CD4-positive, alpha-beta T cell treated with Interleukin-17A for 4 hours (primary cell): ENCODE results near the gene ZNF496.
"Not testable (repeated sequence)": the region's sequence is repeated elsewhere in the genome, so short reads cannot be mapped to it uniquely, and the experiment has no call there.

ENCODE experiments used
- DNase-seq: peaks from one replicate; pipeline ENCODE4 v3.0.0-alpha.2; 2020; ENCODE audit warnings: mixed read lengths

Gene ZNF496

DNA sequence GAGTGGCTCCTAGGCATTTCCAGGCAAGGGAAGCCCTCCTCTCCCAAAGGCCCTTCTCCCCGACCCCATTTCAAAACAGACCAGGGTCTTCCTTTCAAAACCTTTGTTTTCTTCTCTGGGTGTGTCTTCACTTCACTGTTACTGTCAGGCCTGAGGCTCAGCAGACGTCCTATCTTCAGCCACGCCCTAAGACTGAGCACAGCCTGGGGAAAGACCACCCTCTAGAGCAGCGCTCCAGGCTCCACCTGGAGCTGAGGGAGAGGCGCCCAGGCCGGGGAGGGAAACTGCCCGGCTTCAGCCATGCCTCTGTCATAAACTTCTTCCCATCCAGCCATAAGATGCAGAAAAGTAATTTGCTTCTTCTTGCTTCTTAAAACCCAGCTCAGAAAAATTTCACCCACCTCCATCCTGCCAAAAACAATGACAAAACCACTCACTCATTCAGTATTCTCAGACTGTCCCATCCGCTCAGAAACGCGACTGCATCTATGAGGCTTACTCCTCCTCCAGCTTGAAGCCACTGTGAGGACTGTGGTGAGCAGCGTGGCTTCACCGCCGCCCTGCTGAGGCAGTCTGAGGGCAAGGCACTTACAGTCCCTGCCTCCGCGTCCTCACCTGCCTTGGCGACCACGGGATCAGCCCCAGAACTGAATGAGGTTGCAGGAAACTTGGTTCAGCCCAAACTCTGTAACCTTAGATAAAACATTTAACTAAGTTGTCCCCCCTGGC, 39.7 kb downstream of the ZNF496 start:
- no peak for DNase-seq

DNA sequence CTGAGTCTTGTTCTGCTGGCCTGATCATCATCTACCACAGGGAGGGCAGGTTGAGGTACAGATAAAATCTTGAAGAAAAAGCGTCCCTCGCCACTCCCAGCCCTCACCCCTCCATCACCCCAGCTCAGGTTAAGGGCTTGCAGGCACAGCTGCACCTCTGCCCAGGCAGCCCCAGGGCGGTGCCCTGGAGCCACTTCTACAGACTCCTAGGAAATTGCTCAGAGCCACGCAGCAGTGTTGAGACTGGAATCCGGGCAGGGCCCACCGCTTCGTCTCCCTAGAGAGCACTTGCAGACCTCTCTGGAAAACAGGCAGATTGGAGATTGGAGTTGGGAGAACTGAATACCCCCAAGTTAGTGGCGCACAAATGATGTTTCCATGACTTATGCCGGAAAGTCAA, 40.5 kb downstream of the ZNF496 start:
- no peak for DNase-seq

DNA sequence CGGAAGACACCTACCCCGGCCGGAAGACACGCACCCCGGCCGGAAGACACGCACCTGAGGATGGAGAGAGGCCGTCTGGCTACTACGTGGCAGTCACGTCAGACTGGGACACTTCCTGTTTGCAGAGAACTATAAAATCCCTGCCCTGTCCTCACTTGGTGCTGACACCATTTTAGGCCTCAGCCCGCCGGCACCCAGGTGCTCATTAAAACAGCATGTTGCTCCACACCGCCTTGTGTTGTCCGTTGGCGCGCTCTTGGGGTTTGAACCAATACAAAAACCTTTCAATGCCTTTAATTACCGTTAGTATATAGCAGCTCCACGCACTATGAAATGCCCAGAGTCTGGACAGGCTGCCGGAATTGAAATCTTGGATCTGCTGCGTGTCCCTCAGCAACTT, 41.1 kb downstream of the ZNF496 start:
- DNase-seq = no peak

DNA sequence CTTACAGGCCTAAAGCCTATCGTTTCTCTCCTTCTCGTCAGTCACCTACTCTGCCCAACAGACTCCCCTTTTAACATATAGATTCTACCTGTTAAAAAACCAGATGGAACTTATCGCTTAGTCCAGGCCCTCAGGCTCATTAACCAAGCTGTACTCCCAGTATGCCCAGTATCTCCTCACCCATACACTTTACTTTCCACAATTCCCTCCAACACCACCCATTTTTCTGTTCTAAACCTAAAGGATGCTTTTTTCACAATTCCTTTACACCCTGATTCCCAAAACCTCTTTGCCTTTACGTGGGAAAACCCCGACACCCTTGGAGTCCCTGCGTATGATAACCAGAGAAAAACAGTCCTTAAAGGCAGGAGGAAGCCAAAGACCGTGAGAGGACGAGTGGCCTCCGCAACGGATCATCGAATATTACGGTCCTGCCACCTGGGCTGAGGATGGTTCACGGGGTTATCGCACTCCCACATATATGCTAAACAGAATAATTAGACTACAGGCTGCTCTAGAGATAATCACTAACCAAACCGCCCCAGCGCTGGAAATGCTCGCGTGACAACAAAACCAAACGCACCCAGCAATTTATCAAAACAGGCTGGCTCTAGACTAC, 42.3 kb downstream of the ZNF496 start:
- not testable (repeated sequence) for DNase-seq

DNA sequence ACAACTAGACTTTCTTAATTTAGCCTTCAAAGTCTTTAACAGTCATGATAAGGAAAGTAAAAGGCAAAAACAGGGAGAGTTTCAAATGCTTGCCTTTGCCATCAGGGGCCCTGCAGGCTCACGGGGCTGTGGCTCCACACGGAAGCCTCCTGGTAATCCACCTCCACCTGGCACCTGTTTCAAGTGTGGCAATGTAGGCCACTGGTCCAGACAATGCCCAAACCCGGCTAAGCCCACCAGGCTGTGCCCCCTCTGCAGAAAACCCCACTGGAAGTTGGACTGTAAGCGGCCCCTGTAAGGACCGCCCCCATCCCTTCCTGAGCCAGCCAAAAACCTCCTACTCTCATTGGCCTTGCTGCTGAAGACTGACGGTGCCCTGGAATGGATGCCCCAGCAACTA, 43.3 kb downstream of the ZNF496 start:
- DNase-seq = no peak

DNA sequence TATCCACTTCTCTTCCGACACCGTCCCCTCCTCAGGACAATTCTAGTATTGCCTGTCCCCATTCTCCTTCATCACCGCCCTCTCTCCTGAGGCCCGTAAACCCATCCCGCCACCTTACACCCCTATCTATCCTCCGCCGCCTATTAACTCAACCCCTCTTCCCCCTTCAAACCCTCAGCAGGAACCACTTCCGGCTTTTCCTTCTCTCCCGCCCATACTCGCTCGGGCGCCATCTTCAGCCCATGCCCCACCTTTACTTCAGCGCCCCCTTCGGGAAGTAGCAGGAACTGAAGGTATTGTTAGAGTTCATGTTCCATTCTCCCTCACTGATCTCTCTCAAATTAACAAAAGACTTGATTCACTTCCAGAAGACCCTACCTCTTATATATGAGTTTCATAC, 44.2 kb downstream of the ZNF496 start:
- no peak for DNase-seq

DNA sequence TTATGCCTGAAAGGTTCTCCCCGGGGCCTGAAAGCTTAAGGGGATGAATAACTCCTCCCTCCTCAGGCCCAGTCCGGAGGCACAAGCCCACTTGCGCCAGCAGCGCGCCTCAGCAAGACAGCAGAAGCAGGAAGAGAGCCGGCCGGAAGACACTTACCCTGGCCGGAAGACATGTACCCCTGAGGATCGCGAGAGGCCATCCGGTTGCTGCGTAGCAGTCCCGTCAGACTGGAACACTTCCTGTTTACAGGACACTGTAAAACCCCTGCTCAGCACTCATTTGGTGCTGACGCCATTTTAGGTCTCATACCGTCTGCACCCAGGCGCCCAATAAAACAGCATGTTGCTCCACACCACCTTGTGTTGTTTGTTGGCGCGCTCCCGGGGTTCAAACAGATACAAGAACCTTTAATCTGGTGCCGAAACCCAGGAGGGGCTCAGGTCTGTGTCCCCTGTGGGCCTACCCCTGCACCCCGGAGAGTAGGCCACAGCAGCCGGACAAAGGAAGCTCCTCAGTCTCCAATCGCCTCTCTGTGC, 45.5 kb downstream of the ZNF496 start:
- no peak for DNase-seq

DNA sequence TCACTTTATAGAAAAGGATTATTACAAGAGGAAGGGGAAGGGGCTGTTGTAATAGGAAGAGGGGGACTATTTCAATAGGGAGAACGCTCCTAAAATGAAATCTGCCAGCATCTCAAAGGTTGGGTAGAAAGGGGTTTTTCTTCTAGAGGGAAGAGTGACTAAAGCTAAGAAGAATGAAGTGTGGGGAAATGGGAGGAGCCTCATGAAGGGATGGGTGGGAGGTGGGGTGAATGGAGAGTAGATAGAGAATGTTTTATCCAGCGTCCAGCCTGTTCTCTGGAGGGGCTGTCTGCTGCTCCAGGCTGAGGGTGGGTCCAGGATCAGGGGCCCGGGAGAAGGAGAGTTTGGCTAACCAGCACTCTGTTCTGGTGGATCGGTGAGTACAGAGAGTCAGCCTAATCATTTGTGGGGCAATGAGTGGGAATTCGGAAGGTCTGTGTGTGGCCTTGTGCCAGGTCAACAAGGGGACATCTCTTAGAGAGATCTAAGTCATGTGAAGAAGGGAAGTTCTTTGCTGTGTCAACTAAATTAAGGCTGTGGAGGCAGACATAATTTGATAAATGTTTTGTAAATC, 50.6 kb downstream of the ZNF496 start:
- DNase-seq = no peak

DNA sequence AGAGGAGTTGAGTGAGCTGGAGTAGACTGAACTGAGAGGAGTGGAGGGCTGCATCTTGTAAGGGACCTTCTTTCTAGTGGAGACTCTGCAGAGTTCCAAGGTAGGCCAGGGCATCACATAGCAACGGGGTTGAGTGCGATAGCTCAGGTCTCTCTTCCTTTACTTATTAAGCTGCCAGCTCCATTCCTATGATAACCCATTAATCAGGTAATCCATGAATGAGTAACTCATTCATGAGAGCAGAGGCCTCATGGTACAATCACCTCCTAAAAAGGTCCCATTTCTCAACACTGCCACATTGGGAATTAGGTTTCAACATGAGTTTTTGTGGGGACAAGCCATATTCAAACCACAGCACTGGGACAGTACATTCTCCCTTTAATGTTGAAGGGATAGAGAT, 54.5 kb downstream of the ZNF496 start:
- DNase-seq = no peak

DNA sequence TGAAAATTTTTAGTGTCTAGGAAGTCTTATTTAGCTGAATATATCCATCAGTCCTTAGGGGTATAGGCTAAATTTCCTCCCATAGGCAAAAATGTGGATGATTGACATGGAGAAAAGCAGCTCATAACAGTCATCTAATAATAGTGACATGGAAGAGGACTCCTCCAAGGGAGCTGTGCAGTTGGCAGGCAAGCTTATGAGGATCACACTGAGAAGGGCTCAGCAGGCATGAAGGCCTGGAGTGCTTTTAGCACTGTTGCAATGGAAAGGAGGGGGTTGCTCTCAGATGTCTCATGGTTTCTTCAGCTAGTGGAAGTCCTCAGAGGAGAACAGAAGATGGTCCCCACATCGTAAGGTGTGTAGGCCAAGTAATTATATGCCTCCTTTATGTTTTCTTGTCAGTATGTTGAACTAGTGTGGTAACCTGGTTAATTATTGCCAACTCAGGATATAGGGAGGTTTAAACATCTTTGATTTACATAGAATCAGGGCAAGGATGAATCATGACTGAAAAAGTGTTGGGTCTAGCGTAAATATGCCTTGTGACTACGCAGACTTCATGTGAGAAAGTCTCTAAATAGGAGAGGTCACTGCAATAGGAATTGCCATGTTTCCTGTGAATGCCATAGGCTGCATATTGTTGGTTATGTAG, 56.9 kb downstream of the ZNF496 start:
- DNase-seq = no peak

DNA sequence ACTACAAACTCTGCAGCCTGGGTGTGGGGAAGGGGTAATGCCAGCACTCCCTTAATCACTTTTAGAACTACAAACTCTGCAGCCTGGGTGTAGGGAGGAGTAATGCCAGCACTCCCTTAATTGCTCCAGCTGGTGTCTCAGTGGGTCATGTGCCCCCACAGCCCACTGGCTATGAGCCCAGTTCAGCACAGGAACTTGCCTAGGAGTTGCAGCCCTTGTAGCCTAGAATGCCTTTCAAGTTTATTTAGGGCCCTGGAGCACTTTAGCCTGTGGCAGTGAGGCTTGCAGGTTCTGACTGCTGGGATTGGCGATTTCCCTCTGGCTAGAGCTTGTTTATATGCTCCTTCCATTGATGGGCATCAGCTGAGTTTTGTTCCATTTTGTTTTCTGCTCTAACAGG, 58.7 kb downstream of the ZNF496 start:
- DNase-seq = no peak

DNA sequence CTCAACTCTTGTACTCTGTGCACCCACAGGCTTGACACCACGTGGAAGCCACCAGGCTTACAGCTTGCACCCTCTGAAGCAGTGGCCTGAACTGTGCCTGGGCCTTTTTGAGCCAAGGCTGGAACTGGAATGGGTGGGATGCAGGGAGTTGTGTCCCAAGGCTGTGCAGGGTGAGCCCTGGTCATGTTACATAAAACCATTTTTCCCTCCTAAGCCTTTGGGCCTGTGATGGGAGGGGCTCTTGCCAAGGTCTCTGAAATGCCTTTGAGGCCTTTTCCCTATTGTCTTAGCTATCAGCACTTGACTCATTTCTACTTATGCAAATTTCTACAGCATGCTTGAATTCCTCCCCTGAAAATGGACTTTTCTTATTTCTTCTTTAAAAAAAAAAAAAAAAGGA, 61.7 kb downstream of the ZNF496 start:
- no peak for DNase-seq

DNA sequence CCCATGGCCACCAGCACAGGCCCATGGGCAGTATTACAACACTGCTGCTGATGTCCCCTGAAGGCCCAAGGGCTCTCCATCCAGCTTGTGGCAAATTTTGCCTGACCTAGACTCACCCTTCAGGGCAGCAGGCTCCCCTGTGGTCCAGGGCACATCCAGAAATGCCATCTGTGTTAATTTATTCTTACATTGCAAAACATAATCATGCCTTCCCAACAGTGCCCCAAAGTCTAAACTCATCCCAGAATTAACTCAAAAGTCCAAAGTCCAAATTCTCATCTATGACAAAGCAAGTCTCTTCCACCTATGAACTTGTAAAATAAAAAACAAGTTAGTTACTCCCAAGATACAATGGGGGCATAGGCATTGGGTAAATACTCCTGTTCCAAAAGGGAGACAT, 62.5 kb downstream of the ZNF496 start:
- no peak for DNase-seq

DNA sequence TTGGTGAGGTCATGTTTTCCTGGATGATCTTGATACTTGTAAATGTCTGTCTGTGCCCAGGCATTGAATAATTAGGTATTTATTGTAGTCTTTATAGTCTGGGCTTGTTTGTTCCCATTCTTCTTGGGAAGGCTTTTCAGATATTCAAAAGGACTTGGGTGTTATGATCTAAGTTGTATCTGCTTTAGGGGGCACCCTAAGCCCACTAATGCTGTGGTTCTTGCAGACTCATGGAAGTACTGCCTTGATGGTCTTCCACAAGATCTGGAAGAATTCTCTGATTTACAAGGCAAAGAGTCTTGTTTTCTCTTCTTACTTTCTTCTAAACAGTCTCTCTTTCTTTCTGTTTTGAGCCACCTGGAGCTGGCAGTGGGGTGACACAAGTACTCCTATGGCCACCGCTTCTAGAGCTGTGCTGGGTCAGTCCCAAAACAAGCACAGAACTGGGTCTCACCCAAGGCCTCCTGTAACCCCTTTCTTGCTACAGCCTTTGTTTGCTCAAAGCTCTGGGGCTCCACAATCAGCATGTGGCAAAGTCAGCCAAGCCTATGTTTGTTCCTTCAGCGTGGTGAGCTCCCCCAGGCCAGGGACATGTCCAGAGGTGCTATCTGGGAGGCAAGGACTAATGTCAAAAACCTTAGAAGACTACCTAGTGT, 63.1 kb downstream of the ZNF496 start:
- no peak for DNase-seq

DNA sequence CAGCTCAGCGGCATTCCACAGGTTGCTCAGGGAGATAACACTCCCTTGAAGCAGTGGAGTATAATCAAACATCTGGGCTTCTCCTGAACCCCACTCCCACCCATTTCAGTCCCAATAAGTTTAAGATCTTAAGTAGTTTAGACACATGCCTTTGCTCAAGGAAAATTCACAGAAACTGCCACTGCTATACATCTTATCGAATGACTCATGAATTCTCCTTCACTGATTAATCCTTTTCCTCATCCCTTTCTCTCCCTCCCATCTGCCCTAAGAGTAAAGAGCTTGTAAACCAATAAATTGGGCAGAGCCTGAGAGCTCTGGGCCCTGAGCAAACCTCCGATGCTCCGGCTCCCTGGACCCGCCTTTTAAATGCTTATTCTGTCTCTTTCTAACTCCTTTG, 65.6 kb downstream of the ZNF496 start:
- no peak for DNase-seq

DNA sequence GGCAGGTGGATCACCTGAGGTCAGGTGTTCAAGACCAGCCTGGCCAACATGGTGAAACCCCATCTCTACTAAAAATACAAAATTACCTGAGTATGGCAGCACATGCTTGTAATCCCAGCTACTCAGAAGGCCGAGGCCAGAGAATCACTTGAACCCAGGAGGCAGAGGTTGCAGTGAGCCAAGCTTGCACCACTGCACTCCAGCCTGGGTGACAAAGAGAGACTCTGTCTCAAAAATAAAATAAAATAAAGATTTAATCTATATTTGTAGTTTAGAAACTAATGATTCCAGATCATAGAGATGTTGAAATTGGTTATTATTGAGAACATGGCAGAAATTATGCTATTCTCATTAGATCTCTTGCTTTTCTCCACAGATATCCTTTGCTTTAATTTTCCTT, 75.9 kb downstream of the ZNF496 start, which contains the start of gene VN1R5:
Gene VN1R5, plus strand, starts transcription at position 301 of the 400 bp plus-strand sequence.
- not testable (repeated sequence) for DNase-seq

DNA sequence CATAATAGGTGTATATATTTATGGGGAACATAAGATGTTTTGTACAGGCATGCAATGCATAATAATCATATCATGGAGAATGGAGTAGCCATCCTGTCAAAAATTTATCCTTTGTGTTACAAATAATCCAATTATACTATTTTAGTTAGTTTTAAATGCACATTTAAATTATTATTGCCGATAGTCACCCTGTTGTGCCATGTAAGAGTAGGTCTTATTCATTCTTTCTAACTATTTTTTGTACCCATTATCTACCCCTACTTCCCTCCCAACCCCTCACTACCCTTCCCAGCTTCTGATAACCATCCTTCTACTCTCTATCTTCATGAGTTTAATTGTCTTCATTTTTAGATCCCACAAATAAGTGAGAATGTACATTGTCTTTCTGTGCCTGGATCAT, 84.1 kb downstream of the ZNF496 start:
- DNase-seq = no peak
